ENCODE data around the gene PRKAR2A.

DNA sequence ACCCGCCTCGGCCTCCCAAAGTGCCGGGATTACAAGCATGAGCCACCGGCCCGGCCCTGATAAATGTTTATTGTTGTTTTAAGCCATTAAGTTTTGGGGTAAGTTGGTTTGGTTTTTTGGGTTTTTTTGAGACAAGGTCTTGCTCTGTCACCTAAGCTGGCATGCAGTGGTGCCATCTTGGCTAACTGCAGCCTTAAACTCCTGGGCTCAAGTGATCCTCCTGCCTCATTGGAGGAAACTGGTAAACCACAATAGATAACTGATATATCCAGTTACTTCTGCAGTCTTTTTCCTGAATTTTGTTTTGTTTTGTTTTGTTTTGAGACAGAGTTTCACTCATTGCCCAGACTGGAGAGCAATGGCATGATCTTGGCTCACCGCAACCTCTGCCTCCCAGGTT is 46.8 kb upstream of the PRKAR2A start:
- TF ChIP-seq CTCF (IDR thresholded peaks at IDR 0.05 in 2 of 3, conservative IDR thresholded peaks at IDR 0.05 in 1 of 3; ENCODE audit: control insufficient read depth in 2 of 3, extremely low read depth in 1 of 3, insufficient read depth in 1 of 3, low read depth in 3 of 3, low read length in 3 of 3) (no peak), DPF2 (IDR thresholded peaks at IDR 0.05) (no peak), YY1 (IDR thresholded peaks at IDR 0.05; ENCODE audit: low read depth, low read length) (no peak), BRCA1 (IDR thresholded peaks at IDR 0.05; ENCODE audit: low read depth, low read length) (no peak), BCL11A (IDR thresholded peaks at IDR 0.05; ENCODE audit: low read depth, low read length) (no peak), IKZF1 (conservative IDR thresholded peaks at IDR 0.05) (no peak), GABPA (IDR thresholded peaks at IDR 0.05; ENCODE audit: low read depth) (no peak), SIN3A (IDR thresholded peaks at IDR 0.05; ENCODE audit: low read depth, low read length) (no peak), POLR2A (IDR thresholded peaks at IDR 0.05; ENCODE audit: low read depth, low read length) (no peak)
- TF ChIP-seq, protein P1, sequence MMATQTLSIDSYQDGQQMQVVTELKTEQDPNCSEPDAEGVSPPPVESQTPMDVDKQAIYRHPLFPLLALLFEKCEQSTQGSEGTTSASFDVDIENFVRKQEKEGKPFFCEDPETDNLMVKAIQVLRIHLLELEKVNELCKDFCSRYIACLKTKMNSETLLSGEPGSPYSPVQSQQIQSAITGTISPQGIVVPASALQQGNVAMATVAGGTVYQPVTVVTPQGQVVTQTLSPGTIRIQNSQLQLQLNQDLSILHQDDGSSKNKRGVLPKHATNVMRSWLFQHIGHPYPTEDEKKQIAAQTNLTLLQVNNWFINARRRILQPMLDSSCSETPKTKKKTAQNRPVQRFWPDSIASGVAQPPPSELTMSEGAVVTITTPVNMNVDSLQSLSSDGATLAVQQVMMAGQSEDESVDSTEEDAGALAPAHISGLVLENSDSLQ (IDR thresholded peaks at IDR 0.05), result no peak
- TF ChIP-seq, protein P2, sequence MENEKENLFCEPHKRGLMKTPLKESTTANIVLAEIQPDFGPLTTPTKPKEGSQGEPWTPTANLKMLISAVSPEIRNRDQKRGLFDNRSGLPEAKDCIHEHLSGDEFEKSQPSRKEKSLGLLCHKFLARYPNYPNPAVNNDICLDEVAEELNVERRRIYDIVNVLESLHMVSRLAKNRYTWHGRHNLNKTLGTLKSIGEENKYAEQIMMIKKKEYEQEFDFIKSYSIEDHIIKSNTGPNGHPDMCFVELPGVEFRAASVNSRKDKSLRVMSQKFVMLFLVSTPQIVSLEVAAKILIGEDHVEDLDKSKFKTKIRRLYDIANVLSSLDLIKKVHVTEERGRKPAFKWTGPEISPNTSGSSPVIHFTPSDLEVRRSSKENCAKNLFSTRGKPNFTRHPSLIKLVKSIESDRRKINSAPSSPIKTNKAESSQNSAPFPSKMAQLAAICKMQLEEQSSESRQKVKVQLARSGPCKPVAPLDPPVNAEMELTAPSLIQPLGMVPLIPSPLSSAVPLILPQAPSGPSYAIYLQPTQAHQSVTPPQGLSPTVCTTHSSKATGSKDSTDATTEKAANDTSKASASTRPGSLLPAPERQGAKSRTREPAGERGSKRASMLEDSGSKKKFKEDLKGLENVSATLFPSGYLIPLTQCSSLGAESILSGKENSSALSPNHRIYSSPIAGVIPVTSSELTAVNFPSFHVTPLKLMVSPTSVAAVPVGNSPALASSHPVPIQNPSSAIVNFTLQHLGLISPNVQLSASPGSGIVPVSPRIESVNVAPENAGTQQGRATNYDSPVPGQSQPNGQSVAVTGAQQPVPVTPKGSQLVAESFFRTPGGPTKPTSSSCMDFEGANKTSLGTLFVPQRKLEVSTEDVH (IDR thresholded peaks at IDR 0.05; ENCODE audit: low read depth, partially characterized antibody), result no peak
- TF ChIP-seq, protein P3, sequence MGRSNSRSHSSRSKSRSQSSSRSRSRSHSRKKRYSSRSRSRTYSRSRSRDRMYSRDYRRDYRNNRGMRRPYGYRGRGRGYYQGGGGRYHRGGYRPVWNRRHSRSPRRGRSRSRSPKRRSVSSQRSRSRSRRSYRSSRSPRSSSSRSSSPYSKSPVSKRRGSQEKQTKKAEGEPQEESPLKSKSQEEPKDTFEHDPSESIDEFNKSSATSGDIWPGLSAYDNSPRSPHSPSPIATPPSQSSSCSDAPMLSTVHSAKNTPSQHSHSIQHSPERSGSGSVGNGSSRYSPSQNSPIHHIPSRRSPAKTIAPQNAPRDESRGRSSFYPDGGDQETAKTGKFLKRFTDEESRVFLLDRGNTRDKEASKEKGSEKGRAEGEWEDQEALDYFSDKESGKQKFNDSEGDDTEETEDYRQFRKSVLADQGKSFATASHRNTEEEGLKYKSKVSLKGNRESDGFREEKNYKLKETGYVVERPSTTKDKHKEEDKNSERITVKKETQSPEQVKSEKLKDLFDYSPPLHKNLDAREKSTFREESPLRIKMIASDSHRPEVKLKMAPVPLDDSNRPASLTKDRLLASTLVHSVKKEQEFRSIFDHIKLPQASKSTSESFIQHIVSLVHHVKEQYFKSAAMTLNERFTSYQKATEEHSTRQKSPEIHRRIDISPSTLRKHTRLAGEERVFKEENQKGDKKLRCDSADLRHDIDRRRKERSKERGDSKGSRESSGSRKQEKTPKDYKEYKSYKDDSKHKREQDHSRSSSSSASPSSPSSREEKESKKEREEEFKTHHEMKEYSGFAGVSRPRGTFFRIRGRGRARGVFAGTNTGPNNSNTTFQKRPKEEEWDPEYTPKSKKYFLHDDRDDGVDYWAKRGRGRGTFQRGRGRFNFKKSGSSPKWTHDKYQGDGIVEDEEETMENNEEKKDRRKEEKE (IDR thresholded peaks at IDR 0.05), result no peak
